ENCODE results near the gene WDR7.
A peak's percentile ranks its signal among the peaks of the same experiment; 100 is the strongest.

The WDR7 gene

DNA sequence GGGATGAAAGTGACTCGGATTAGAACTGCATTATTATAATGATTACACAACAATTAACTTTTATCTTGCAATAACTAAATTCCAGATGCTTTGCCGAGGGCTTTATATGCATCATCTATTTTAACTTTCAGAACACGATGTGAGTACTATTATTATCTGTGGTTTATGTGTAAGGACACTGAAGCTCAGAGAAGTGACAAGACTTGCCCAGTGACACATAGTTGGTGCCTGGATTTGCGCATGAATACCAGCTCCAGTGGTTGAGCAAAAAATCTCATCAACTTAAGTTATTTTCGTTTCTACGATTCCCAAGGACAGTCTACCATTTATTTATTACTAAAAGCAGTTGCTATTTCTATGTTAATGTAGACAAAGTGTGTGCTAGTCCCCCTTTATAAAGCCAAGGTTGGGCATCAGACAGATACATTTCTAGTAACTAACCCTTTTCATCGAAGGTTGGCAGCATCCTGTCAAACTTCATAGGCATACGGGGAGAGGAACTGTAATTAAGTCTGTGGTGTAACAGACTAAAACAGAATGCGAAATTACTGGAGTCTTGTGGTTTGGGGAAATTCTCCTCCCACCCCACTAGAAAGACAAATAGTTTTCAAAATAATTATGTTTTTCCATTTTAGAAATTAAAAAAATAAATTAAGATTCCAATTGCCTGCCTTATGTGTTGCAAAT, 422.5 kb downstream of the WDR7 start:
- Histone ChIP-seq H3K4me1 (ENCODE audit: control insufficient read depth, insufficient read depth, low read length) (peaks cover 27% of the 10 kb centered on the region), H3K9ac (ENCODE audit: low read depth, low read length) (no peak overlapping the region), H3K9me3 (ENCODE audit: control insufficient read depth, insufficient read depth, low read length) (no peaks in the 10 kb centered on the region), H3K4me3 (ENCODE audit: low read depth, low read length) (no peak overlapping the region), H3K36me3 (ENCODE audit: control insufficient read depth, insufficient read depth, low read length) (no peaks in the 10 kb centered on the region), H3K27me3 (ENCODE audit: control insufficient read depth, insufficient read depth, low read length) (no peaks in the 10 kb centered on the region), H3K27ac (ENCODE audit: low read depth, low read length) (no peak overlapping the region)

DNA sequence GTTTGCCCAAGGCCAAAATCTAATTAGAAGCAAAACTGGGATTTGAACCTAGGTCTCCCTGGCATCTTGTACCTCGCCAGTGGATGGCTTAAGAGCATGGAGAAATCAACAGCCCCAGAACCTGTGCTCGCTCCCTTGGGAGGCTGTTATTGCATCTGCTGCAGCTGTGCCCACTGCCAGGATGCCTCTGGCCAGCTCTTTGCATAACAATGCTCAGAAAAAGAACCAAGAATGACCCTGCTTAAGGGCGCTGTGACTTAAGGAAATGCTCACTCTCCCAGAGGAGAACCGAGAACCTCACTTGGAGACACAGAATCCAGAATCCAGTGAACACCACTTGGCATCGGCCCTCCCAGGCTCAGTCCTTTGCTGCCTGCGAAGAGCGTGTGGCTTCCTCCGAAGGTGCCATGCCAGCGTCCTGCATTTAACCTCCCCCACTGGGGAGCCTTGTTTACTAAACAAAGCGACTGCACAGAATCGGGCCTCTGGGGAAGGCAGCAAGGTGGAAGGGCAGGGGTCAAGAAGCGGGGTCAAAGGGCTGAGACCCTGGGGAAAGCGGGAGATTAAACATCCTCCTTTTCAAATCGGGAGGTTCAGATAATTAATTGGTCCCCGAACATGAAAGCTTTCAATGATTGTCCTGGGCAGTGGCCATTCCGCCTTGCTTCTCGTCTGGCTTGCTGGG, 424.7 kb downstream of the WDR7 start:
- Histone ChIP-seq H3K36me3 (ENCODE audit: control insufficient read depth, insufficient read depth, low read length) (no peaks in the 10 kb centered on the region), H3K27me3 (ENCODE audit: control insufficient read depth, insufficient read depth, low read length) (no peaks in the 10 kb centered on the region), H3K27ac (ENCODE audit: low read depth, low read length) (peak overlapping the region; percentile 51), H3K4me3 (ENCODE audit: low read depth, low read length) (no peak overlapping the region), H3K9ac (ENCODE audit: low read depth, low read length) (no peak overlapping the region), H3K9me3 (ENCODE audit: control insufficient read depth, insufficient read depth, low read length) (no peaks in the 10 kb centered on the region), H3K4me1 (ENCODE audit: control insufficient read depth, insufficient read depth, low read length) (peaks cover 27% of the 10 kb centered on the region)

DNA sequence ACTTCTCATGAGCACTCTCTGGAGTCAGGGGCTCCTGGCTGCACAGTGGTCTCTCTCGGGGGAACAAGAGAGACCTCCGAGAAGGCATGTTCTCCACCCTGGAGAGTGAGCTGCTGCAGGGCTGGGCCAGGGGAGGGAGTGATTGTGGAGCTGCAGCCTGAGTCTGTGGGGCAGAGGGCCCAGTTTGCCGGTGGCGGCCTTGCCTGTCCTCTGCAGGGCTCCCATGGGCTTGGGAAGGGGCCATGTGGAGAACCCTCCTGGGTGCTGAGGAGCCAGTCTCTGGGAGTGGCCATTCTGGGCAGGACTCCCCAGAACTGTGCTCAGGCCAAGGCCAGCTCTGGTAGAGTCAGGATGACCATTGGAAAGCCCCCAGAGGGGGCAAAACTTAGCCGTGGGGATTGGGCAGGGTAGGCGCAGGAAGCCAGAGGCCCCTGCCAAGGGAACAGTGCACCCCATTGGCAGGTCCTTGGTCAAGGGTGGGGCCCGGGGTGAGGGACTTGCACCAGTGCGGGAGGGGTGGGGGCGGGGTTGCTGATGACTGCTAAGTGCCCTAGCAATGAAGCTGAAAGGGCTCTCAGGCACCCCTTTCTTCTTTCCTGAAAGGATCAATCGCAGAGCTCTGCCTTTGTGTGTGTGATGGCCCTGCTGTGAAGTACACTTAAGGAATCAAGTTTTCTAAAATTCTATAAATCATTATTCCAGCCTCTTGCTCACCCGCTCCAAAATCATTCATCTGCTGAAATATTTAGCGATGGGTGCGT, 426.0 kb downstream of the WDR7 start:
- Histone ChIP-seq H3K27ac (ENCODE audit: low read depth, low read length) (no peak overlapping the region), H3K9ac (ENCODE audit: low read depth, low read length) (no peak overlapping the region), H3K4me1 (ENCODE audit: control insufficient read depth, insufficient read depth, low read length) (peaks cover 27% of the 10 kb centered on the region), H3K9me3 (ENCODE audit: control insufficient read depth, insufficient read depth, low read length) (no peaks in the 10 kb centered on the region), H3K27me3 (ENCODE audit: control insufficient read depth, insufficient read depth, low read length) (no peaks in the 10 kb centered on the region), H3K36me3 (ENCODE audit: control insufficient read depth, insufficient read depth, low read length) (no peaks in the 10 kb centered on the region), H3K4me3 (ENCODE audit: low read depth, low read length) (no peak overlapping the region)

DNA sequence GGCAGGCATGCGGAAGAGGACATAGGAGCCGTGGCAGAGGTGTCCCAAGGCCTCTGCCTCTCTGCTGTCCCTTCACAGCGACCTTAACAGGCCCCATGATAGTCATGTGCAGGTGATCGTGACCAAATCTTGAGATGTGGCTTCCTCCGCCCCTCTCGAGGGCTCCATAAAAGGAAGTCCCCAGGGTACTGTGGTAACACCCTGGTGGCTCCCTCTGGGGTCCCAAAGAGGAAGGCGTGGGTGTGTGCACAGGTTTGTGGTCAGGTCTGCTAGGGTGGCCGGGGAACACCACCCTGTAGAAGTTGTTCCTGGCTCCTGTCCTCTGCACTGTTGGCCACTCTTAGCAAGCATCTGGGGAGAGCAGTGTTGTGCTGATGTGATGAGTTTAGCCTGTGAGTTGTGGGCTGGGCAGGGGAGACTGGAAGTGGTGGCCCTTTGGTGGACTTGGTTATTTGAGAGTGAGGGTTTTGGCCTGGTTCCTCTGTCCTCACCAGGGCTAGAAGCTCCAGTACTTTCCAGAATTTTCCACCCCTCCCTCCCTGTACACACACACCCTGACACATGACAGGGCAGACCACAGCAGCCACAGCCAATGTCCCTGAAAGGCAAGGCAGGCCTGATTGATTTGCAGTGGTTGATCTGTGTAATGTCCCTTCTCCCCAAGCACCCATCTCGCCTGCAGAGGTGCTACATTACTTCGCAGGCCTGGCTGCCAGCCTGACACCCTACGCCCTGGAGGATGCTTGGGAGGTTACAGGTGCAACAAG, 426.8 kb downstream of the WDR7 start:
- no peaks in the 10 kb centered on the region for H3K27me3 ChIP-seq (ENCODE audit: control insufficient read depth, insufficient read depth, low read length)

DNA sequence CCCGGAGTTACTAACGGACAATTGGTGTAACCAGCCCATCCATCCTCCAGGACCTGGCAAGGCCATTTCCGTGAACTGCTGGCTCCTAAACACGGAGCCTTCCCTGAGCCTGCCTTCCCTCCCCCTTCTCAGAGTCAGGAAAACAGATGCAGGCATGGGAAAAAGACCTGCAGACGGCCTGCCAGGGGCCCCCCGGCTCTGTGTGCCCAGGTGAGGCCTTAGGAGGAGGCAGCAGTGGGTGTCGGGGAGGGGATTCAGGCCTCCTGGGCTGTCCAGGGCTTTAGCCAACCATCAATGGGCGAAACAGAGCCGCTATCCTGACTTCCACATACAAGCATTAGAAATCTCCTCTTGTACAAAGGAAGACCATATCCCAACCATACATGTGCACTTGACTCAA, 427.5 kb downstream of the WDR7 start:
- no peaks in the 10 kb centered on the region for H3K9me3 ChIP-seq (ENCODE audit: control insufficient read depth, insufficient read depth, low read length)
- H3K27me3 ChIP-seq (ENCODE audit: control insufficient read depth, insufficient read depth, low read length), result no peaks in the 10 kb centered on the region
- H3K36me3 ChIP-seq (ENCODE audit: control insufficient read depth, insufficient read depth, low read length), result no peaks in the 10 kb centered on the region
- H3K27ac ChIP-seq (ENCODE audit: low read depth, low read length), result no peak overlapping the region
- H3K4me1 ChIP-seq (ENCODE audit: control insufficient read depth, insufficient read depth, low read length), result peaks cover 17% of the 10 kb centered on the region
- H3K4me3 ChIP-seq (ENCODE audit: low read depth, low read length), result no peak overlapping the region
- no peak overlapping the region for H3K9ac ChIP-seq (ENCODE audit: low read depth, low read length)

More for the DNA sequence above, 426.8 kb downstream of the WDR7 start:
- peaks cover 20% of the 10 kb centered on the region for H3K4me1 ChIP-seq (ENCODE audit: control insufficient read depth, insufficient read depth, low read length)
- H3K36me3 ChIP-seq (ENCODE audit: control insufficient read depth, insufficient read depth, low read length), result no peaks in the 10 kb centered on the region
- no peak overlapping the region for H3K4me3 ChIP-seq (ENCODE audit: low read depth, low read length)
- H3K27ac ChIP-seq (ENCODE audit: low read depth, low read length), result no peak overlapping the region
- H3K9ac ChIP-seq (ENCODE audit: low read depth, low read length), result no peak overlapping the region
- no peaks in the 10 kb centered on the region for H3K9me3 ChIP-seq (ENCODE audit: control insufficient read depth, insufficient read depth, low read length)

DNA sequence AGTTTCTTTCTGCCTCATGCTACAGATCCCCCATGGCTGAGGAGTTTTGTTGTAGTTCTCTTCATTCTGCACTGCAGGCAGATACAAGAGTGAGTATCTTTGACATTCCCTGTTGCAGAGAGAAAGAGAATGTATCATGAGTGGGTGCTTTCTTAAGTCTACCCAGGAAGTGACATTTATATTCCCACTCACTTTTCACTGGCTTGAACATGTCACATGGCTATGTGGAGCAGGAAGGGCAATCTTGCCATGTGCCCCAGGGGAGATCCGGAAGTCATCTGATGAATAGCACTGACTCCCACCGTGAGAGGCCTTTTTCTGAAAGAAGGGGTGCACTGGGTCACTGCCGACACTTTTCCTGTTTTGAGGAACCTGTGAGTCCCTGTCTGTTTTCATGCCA, 429.3 kb downstream of the WDR7 start:
- Histone ChIP-seq H3K9me3 (ENCODE audit: control insufficient read depth, insufficient read depth, low read length) (no peaks in the 10 kb centered on the region), H3K36me3 (ENCODE audit: control insufficient read depth, insufficient read depth, low read length) (no peaks in the 10 kb centered on the region), H3K4me1 (ENCODE audit: control insufficient read depth, insufficient read depth, low read length) (peaks cover 11% of the 10 kb centered on the region), H3K9ac (ENCODE audit: low read depth, low read length) (no peak overlapping the region), H3K27me3 (ENCODE audit: control insufficient read depth, insufficient read depth, low read length) (no peaks in the 10 kb centered on the region), H3K4me3 (ENCODE audit: low read depth, low read length) (no peak overlapping the region), H3K27ac (ENCODE audit: low read depth, low read length) (no peak overlapping the region)

DNA sequence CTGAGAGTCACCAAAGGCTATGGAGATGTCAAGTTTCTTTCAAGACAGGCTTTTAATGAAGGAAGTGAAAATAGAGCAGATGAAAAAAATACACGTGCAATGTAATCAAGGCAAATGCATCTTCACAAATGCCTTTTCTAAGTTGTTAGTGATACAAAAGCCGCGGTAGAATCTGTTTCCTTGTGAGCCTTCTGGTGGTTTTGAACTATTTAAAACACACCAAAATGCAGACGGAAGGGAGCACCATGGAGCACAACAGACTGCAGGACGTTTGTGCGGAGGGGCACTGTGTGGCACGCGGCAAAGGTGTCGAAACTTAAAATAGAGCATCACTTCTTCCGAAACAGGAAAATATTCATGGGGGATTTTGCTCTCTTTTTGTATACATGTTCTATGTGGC, 430.7 kb downstream of the WDR7 start:
- Histone ChIP-seq H3K4me1 (ENCODE audit: control insufficient read depth, insufficient read depth, low read length) (peaks cover 8% of the 10 kb centered on the region; the same call in 1 of the 2 replicates), H3K27me3 (ENCODE audit: control insufficient read depth, insufficient read depth, low read length) (no peaks in the 10 kb centered on the region)

DNA sequence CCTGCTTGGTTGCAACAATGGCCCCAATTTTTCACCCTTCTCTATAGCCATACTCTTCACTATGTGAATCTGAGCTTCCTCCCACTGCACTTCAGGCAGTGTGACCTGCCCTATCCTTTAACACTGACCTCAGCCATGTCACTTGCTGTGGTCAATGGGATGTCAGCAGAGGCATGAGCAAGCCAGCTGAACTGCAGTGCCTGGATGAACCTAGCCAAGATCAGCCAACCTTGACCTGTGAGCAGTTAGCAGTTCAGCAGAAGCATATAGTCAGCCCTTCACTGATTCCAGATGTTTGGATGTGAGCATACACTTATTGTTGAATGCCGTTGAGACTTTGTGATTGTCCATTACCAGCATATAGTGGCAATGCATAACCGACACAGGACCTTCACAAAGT, 432.3 kb downstream of the WDR7 start:
- no peak overlapping the region for H3K9ac ChIP-seq (ENCODE audit: low read depth, low read length)
- no peaks in the 10 kb centered on the region; the same call in 1 of the 2 replicates for H3K9me3 ChIP-seq (ENCODE audit: control insufficient read depth, insufficient read depth, low read length)
- H3K4me3 ChIP-seq (ENCODE audit: low read depth, low read length), result no peak overlapping the region

More for the DNA sequence above, 430.7 kb downstream of the WDR7 start:
- H3K27ac ChIP-seq (ENCODE audit: low read depth, low read length), result no peak overlapping the region
- H3K36me3 ChIP-seq (ENCODE audit: control insufficient read depth, insufficient read depth, low read length), result no peaks in the 10 kb centered on the region
- H3K9ac ChIP-seq (ENCODE audit: low read depth, low read length), result no peak overlapping the region
- H3K4me3 ChIP-seq (ENCODE audit: low read depth, low read length), result no peak overlapping the region
- H3K9me3 ChIP-seq (ENCODE audit: control insufficient read depth, insufficient read depth, low read length), result no peaks in the 10 kb centered on the region

DNA sequence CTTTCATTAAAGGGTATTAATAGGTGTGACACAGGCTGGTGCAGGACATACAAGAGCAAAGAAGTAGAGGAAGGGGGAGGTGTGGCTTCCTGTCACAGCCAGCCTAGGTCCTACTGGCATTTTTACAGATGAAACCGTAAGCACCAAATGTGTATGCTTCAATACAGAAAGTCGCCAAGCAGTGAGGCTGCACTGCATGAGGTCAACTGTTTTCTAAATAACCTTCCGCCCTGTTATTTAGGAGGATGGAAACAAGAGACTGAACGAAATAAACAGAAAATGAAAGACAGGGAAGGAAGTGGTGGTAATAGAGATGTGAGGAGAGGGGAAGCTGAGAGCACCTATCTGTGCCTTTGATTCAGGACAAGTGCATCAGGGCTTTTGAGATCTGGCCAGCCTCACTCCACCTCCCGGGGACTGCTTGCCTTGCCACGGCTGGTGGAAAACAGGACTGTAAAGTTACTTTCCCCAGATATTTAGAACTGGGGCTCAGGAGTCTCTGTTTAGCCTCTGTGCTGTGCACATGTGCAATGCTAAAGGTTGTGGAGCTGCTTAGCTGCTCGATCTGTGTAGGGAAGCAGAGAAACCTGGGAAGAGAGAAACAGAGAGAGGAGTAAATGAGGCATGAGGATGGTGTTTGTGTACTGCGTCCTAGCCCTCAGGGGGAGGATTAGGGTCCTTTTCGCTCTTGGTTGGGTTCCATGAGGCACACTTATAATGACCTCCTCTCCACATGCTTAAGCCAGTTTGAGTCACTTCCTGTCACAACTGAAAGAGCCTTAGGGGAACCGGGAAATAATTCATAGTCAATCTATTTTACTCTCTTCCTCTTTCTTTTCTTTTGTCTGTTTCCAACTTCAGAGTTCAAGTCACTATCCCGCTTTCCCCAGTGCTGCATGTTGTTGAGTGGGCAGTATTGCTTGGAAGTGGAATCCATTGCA, 433.4 kb downstream of the WDR7 start:
- peak overlapping the region; percentile 32 for H3K27ac ChIP-seq (ENCODE audit: low read depth, low read length)
- H3K27me3 ChIP-seq (ENCODE audit: control insufficient read depth, insufficient read depth, low read length), result no peaks in the 10 kb centered on the region
- H3K36me3 ChIP-seq (ENCODE audit: control insufficient read depth, insufficient read depth, low read length), result no peaks in the 10 kb centered on the region
- no peak overlapping the region for H3K4me3 ChIP-seq (ENCODE audit: low read depth, low read length)
- H3K9me3 ChIP-seq (ENCODE audit: control insufficient read depth, insufficient read depth, low read length), result no peaks in the 10 kb centered on the region; the same call in 1 of the 2 replicates
- H3K4me1 ChIP-seq (ENCODE audit: control insufficient read depth, insufficient read depth, low read length), result peaks cover 8% of the 10 kb centered on the region; the same call in 1 of the 2 replicates
- H3K9ac ChIP-seq (ENCODE audit: low read depth, low read length), result no peak overlapping the region

More for the DNA sequence above, 432.3 kb downstream of the WDR7 start:
- Histone ChIP-seq H3K36me3 (ENCODE audit: control insufficient read depth, insufficient read depth, low read length) (no peaks in the 10 kb centered on the region), H3K4me1 (ENCODE audit: control insufficient read depth, insufficient read depth, low read length) (peaks cover 8% of the 10 kb centered on the region; the same call in 1 of the 2 replicates), H3K27me3 (ENCODE audit: control insufficient read depth, insufficient read depth, low read length) (no peaks in the 10 kb centered on the region), H3K27ac (ENCODE audit: low read depth, low read length) (no peak overlapping the region)

DNA sequence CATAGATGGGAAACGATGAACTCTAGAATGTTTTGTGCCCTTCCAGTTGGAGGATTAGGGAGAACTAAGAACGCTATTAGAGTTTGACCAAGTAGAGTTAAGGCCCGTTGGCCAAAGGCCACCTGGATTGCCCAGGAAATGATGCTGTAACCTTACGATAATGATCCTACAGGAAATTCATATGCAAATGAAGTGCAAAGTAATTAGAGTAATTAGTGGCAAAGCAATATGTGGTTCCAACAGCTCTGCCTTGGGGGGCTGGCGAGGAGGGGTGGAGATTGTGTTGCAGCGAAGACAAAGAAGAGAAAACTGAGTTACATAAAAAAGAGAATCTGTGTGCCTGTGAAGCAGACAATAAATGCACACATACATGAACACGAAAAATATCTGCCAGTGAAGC, 434.2 kb downstream of the WDR7 start:
- H3K36me3 ChIP-seq (ENCODE audit: control insufficient read depth, insufficient read depth, low read length), result no peaks in the 10 kb centered on the region
- no peaks in the 10 kb centered on the region; the same call in 1 of the 2 replicates for H3K9me3 ChIP-seq (ENCODE audit: control insufficient read depth, insufficient read depth, low read length)
- H3K4me3 ChIP-seq (ENCODE audit: low read depth, low read length), result no peak overlapping the region
- peak overlapping the region; percentile 32 for H3K27ac ChIP-seq (ENCODE audit: low read depth, low read length)
- no peak overlapping the region for H3K9ac ChIP-seq (ENCODE audit: low read depth, low read length)
- no peaks in the 10 kb centered on the region for H3K27me3 ChIP-seq (ENCODE audit: control insufficient read depth, insufficient read depth, low read length)
- peaks cover 8% of the 10 kb centered on the region; the same call in 1 of the 2 replicates for H3K4me1 ChIP-seq (ENCODE audit: control insufficient read depth, insufficient read depth, low read length)

Data from HUES48 (cell line).